Fibroblast of pulmonary artery (primary cell): ENCODE results near the gene USP25.

Experiments
- DNase-seq: peaks from one replicate; pipeline ENCODE4 v3.0.0-alpha.2; 2010; ENCODE audit warnings: low read depth
- H3K4me3 ChIP-seq: replicated peaks from 2 replicates; pipeline ENCODE4 v1.5.1; 2011; ENCODE audit warnings: low read depth, mild to moderate bottlenecking, control low read depth, low read length, moderate library complexity
- TF ChIP-seq, protein P1 (sequence below): IDR thresholded peaks from 2 replicates; pipeline ENCODE4 v1.5.1; 2011; ENCODE audit warnings: mild to moderate bottlenecking, control low read depth, low read length, inconsistent platforms; ENCODE audit errors: missing control alignments

Gene USP25

DNA sequence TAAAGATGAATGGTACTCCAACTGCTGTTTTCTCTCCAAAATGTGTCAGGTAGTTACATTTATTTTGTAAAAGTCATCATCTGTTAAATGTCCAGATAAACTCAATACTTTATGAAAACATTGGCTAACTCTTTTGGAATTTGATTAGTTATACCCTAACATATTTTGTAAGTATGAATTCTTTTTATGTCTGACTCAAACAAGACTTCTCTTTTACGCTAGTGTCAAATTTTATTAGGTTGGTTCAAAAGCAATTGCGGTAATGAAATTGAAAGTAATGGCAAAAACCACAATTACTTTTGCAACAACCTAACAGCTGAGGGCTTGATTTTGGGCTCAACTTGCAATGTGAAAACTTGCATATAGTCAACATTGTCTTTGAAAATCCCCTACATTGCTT is 41.0 kb upstream of the USP25 start:
- no peak for DNase-seq
- no peak overlapping the region for H3K4me3 ChIP-seq
- TF ChIP-seq, protein P1, sequence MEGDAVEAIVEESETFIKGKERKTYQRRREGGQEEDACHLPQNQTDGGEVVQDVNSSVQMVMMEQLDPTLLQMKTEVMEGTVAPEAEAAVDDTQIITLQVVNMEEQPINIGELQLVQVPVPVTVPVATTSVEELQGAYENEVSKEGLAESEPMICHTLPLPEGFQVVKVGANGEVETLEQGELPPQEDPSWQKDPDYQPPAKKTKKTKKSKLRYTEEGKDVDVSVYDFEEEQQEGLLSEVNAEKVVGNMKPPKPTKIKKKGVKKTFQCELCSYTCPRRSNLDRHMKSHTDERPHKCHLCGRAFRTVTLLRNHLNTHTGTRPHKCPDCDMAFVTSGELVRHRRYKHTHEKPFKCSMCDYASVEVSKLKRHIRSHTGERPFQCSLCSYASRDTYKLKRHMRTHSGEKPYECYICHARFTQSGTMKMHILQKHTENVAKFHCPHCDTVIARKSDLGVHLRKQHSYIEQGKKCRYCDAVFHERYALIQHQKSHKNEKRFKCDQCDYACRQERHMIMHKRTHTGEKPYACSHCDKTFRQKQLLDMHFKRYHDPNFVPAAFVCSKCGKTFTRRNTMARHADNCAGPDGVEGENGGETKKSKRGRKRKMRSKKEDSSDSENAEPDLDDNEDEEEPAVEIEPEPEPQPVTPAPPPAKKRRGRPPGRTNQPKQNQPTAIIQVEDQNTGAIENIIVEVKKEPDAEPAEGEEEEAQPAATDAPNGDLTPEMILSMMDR: no peak

DNA sequence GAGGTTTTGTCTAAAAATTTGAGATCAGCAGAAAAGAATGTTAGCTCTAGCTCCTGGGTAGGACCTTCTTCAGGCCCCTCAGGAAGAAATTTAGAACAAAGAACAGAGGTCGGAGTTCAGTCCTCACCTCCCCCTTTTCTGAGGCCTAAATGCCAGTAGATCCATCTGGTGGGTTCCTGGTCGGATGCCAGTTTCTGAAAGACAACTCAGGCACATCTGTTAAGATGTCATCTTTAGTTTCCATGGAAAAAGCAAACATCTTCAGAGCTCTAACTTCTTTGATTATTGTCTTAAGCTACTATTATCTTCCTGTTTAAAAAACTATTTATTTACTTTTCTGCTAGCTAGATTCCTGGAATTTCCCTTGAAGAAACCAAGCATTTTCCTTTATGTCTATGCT is 37.1 kb upstream of the USP25 start:
- DNase-seq: no peak
- no peak overlapping the region for H3K4me3 ChIP-seq
- TF ChIP-seq, protein P1: no peak

DNA sequence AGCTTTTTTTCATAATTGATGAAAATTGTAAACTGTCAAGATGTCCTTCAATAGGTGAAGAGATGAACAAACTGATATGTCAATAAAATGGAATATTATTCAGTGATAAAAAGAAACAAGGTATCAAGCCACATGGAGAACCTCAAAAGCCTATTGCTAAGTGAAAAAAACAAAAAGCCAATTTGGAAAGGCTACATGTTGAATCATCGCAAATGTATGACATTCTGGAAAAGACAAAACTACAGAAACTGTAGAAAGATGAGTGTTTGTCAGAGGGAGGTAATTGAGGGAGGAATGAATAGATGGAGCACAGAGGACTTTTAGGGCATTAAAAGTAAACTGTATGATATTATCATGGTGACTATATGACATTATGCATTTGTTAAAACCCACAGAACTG is 34.5 kb upstream of the USP25 start:
- no peak for DNase-seq
- no peak overlapping the region for H3K4me3 ChIP-seq
- TF ChIP-seq, protein P1: no peak

DNA sequence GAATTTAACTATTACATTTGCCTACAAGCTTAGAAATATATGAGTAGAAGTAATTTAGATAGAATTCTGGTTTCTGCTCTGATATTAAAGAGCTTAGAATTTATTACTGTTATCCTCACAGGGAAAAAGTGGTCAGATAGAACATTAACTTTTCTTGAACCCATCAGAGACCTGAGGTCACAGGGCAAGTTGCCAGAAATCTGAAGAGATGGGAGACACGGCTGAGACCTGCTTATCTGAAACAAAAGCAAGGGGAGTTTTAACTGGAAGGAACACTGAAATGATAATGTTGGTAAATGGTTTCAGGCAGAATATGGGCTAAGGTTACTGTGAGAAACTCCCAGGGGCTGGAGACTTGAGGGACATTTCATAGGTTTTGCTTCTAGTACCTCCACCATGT is 28.0 kb upstream of the USP25 start:
- DNase-seq: no peak
- TF ChIP-seq, protein P1: no peak
- no peak overlapping the region for H3K4me3 ChIP-seq

DNA sequence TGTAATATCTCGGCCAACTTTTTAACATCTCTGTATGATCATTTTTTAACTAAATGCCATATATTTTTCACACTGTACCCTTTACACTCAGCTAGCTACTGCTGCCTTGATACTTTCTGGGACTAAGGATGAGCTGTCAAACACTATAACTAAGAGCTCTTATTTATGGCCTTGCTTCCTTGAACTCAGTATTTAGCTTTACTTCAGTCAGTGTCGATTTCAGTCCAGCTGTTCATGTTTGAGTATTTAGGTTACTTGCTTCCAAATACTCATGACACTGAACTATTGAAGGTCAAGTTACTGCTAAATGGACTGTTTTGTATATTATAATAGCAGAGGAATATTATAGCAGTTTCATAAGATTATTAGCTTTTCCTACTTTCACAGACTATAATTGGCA is 25.9 kb upstream of the USP25 start:
- no peak overlapping the region for H3K4me3 ChIP-seq
- TF ChIP-seq, protein P1: no peak
- DNase-seq: no peak

DNA sequence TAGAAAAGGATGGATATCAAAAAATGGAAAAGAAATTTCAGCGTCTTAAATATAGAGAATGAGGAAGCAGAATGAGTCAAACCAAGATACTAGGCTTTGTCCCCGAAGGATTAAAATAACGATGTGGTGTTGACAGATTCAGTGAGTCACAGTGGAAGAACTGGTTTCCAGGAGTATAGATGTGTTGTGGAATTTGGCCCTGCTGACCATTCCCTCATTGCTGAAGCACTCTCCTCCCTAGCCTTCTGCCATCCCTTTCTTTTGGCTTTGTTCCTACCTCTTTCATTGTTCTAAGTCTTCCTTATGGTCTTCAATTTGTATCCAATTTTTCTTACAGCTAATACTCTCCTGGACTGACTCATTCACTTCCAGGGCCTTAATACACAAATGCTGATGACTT is 23.1 kb upstream of the USP25 start:
- peak; percentile 99 for DNase-seq
- TF ChIP-seq, protein P1: no peak

DNA sequence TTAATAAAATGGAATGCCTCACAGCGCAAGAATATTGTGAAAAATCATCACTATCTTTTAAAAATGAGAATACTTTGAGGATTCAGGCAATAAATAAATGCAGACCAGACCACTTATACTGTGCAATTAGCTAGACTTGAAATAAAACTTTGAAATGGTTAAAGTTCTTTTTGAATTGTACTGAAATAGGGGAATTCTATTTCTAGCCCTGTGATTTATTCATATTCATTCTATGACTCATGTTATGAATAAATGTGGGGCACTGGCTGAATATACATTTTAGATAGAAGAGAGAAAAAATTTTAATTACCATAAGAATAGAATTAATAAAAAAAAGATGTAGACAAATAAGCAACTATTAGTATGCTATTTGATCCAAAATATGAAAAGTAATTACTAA is 16.4 kb upstream of the USP25 start:
- TF ChIP-seq, protein P1: no peak
- no peak for DNase-seq
- H3K4me3 ChIP-seq: no peak overlapping the region

More for the DNA sequence above, 23.1 kb upstream of the USP25 start:
- H3K4me3 ChIP-seq: no peak overlapping the region
